Neural progenitor cell (in vitro differentiated cells): ENCODE results near the gene COL24A1.

Source experiments
- EZH2 ChIP-seq: fragments of 200-600 bp; sonication (generic); IDR thresholded peaks from 2 replicates; pipeline ENCODE4 v1.6.1; 2017; ENCODE audit warnings: antibody characterized with exemption, mild to moderate bottlenecking, moderate library complexity
- EZH2phosphoT487 ChIP-seq: fragments of 200-600 bp; sonication (generic); IDR thresholded peaks from 2 replicates; pipeline ENCODE4 v1.6.1; 2017; ENCODE audit warnings: antibody characterized with exemption
- TF ChIP-seq, protein P1 (sequence below): fragments of 200-600 bp; sonication (generic); IDR thresholded peaks from 2 replicates; pipeline ENCODE4 v1.5.1; 2017; ENCODE audit warnings: antibody characterized with exemption, mild to moderate bottlenecking

DNA sequence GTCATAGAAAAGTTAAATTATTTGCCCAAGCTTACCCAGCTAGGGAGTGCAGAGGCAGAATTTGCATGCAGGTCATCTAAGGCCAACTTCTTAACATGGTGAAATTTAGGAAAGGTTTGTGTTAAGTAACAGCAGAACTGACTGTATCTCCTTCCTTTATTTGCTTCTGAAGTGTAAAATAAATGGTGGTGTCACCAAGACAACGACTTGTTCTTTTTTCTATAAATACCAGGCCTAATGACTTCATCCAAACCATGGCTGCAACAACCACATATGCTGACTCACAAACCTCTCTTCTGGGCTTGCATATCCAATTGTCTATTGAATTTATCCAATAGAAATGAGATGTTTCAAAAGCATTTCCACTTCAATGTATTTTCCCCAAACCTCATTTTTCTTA lies 19.1 kb downstream of the COL24A1 start:
- no peak for TF ChIP-seq EZH2
- no peak for TF ChIP-seq EZH2phosphoT487
- TF ChIP-seq, protein P1, sequence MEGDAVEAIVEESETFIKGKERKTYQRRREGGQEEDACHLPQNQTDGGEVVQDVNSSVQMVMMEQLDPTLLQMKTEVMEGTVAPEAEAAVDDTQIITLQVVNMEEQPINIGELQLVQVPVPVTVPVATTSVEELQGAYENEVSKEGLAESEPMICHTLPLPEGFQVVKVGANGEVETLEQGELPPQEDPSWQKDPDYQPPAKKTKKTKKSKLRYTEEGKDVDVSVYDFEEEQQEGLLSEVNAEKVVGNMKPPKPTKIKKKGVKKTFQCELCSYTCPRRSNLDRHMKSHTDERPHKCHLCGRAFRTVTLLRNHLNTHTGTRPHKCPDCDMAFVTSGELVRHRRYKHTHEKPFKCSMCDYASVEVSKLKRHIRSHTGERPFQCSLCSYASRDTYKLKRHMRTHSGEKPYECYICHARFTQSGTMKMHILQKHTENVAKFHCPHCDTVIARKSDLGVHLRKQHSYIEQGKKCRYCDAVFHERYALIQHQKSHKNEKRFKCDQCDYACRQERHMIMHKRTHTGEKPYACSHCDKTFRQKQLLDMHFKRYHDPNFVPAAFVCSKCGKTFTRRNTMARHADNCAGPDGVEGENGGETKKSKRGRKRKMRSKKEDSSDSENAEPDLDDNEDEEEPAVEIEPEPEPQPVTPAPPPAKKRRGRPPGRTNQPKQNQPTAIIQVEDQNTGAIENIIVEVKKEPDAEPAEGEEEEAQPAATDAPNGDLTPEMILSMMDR, result no peak
